Calu3 (cell line): ENCODE results near the gene APPBP2. TPM values are rescaled to one million over a fixed set of nuclear protein-coding genes. Genes with fewer than 3 reads are reported as not detected.
A peak's percentile ranks its signal among the peaks of the same experiment; 100 is the strongest.
"Not testable (repeated sequence)": the region's sequence is repeated elsewhere in the genome, so short reads cannot be mapped to it uniquely, and the experiment has no call there.

ENCODE experiments used
- BruUV-seq: library from RNA; stranded (reverse); fragments of 400-500 nt; replicated peaks from 2 replicates; lab custom pipeline; 2021; lab: Mats Ljungman, UMichigan
- CTCF ChIA-PET: fragments of 300-600 bp; sonication (Branson Sonifier 250); formaldehyde crosslinking; loops from one replicate; lab custom pipeline; 2022; ENCODE audit warnings: antibody characterized with exemption; lab: Charles Lee
- DNase-seq: peaks from one replicate; pipeline ENCODE4 v3.0.0; 2022
- H3K27ac Mint-ChIP-seq: one replicate; pipeline ENCODE4 v1.8.0; 2022; ENCODE audit warnings: mixed read lengths; ENCODE audit not compliant: unreplicated experiment
- H3K27me3 Mint-ChIP-seq: one replicate; pipeline ENCODE4 v1.8.0; 2022; ENCODE audit warnings: mixed read lengths; ENCODE audit not compliant: unreplicated experiment
- H3K36me3 Mint-ChIP-seq: one replicate; pipeline ENCODE4 v1.8.0; 2022; ENCODE audit warnings: mild to moderate bottlenecking, moderate library complexity, mixed read lengths; ENCODE audit not compliant: insufficient read depth, unreplicated experiment
- H3K4me1 Mint-ChIP-seq: one replicate; pipeline ENCODE4 v1.8.0; 2022; ENCODE audit warnings: mild to moderate bottlenecking, low read depth, mixed read lengths; ENCODE audit not compliant: unreplicated experiment
- H3K4me3 Mint-ChIP-seq: one replicate; pipeline ENCODE4 v1.8.0; 2022; ENCODE audit warnings: mild to moderate bottlenecking, low read depth, moderate library complexity, mixed read lengths; ENCODE audit not compliant: unreplicated experiment
- H3K9me3 Mint-ChIP-seq: one replicate; pipeline ENCODE4 v1.8.0; 2022; ENCODE audit warnings: low read depth, mixed read lengths; ENCODE audit not compliant: unreplicated experiment
- CTCF ChIP-seq: fragments of 200-600 bp; IDR thresholded peaks from one replicate; pipeline ENCODE4 v1.8.0; 2022; ENCODE audit warnings: antibody characterized with exemption; ENCODE audit not compliant: unreplicated experiment
- intact Hi-C: fragments of 100-400 bp; cut with micrococcal nuclease; formaldehyde crosslinking; loops from one replicate; pipeline ENCODE4 v1.10.0; 2022; ENCODE audit not compliant: unreplicated experiment
- total RNA-seq: library from RNA; stranded (reverse); gene quantifications from 2 replicates; pipeline ENCODE4 v1.2.3, GENCODE V29; 2022

Gene APPBP2
- total RNA-seq, 1 experiment from 2014 or later = 24.3 TPM

DNA sequence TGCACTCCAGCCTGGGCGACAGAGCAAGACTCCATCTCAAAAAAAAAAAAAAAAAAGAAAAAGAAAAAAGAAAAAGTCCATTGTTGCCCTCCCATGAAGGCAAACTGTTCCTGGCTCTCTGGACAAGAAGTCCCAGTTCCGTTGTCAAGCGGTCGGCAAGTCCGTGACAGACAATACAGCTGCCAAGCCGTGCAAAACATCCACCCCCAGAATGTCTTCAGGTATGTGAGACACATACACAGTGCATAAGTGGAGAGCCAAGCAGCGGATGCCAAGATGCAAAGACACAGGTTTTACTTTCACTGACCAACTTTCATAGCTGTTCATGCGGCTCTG lies 33.6 kb upstream of the APPBP2 start:
- BruUV-seq = no TSS peak
- Mint-ChIP-seq H3K27ac (no peak overlapping the region), H3K27me3 (no peaks in the 10 kb centered on the region), H3K4me1 (peaks cover 7% of the 10 kb centered on the region), H3K9me3 (no peaks in the 10 kb centered on the region), H3K4me3 (no peak overlapping the region), H3K36me3 (peaks cover 5% of the 10 kb centered on the region)
- no peak for DNase-seq
- intact Hi-C loops = no loop called here
- TF ChIP-seq CTCF = no peak
- CTCF ChIA-PET = interaction anchor here (0.7 kb wide), 1 partner anchor 1410 kb away, joined by 7 read pairs; no protein-coding TSS in a partner anchor

- no peak overlapping the region for H3K4me3 Mint-ChIP-seq
- H3K9me3 Mint-ChIP-seq = no peaks in the 10 kb centered on the region
- peaks cover 5% of the 10 kb centered on the region for H3K36me3 Mint-ChIP-seq
- no peaks in the 10 kb centered on the region for H3K27me3 Mint-ChIP-seq
- DNase-seq = no peak
- H3K27ac Mint-ChIP-seq = no peak overlapping the region
- H3K4me1 Mint-ChIP-seq = peaks cover 7% of the 10 kb centered on the region
- TF ChIP-seq CTCF = no peak
- no TSS peak for BruUV-seq
- CTCF ChIA-PET = interaction anchor here (0.6 to 0.7 kb wide), 2 partner anchors 42 to 648 kb away, joined by 3 to 4 read pairs; partner anchors contain the start of gene PPM1D
- intact Hi-C loops = no loop called here
Observed at GRCh38 chr17:60557805-60558204, 31.8 kb upstream of the APPBP2 start.

- intact Hi-C loops = no loop called here
- Mint-ChIP-seq H3K36me3 (peaks cover 5% of the 10 kb centered on the region), H3K9me3 (no peaks in the 10 kb centered on the region), H3K4me1 (peaks cover 5% of the 10 kb centered on the region), H3K27me3 (no peaks in the 10 kb centered on the region), H3K27ac (no peak overlapping the region), H3K4me3 (no peak overlapping the region)
- TF ChIP-seq CTCF = no peak
- no peak for DNase-seq
- CTCF ChIA-PET = no interaction called here
- no TSS peak for BruUV-seq
Observed at GRCh38 chr17:60555786-60556185, 29.7 kb upstream of the APPBP2 start.

GRCh38 chr17:60554377-60554788 lies 28.3 kb upstream of the APPBP2 start:
- no peak overlapping the region for H3K4me3 Mint-ChIP-seq
- intact Hi-C loops = no loop called here
- no peaks in the 10 kb centered on the region for H3K9me3 Mint-ChIP-seq
- BruUV-seq = no TSS peak
- TF ChIP-seq CTCF = no peak
- no peaks in the 10 kb centered on the region for H3K4me1 Mint-ChIP-seq
- H3K36me3 Mint-ChIP-seq = peaks cover 5% of the 10 kb centered on the region
- no peak overlapping the region for H3K27ac Mint-ChIP-seq
- peak; percentile 66 for DNase-seq
- CTCF ChIA-PET = interaction anchor here (0.7 to 0.9 kb wide), 2 partner anchors 16 to 38 kb away, joined by 4 read pairs; no protein-coding TSS in a partner anchor
- H3K27me3 Mint-ChIP-seq = no peaks in the 10 kb centered on the region

- H3K27ac Mint-ChIP-seq, intact Hi-C loops, DNase-seq, H3K9me3 Mint-ChIP-seq, H3K4me1 Mint-ChIP-seq, BruUV-seq, H3K36me3 Mint-ChIP-seq, H3K27me3 Mint-ChIP-seq, H3K4me3 Mint-ChIP-seq: not testable (repeated sequence)
- CTCF ChIA-PET = interaction anchor here (0.5 kb wide), 1 partner anchor 320 kb away, joined by 3 read pairs; no protein-coding TSS in a partner anchor
Observed at GRCh38 chr17:60552255-60552654, 26.2 kb upstream of the APPBP2 start.
